DND-41 (cell line): Measurements from ENCODE around the gene EXOC1.

Experiments
- CTCF ChIP-seq: IDR thresholded peaks from 2 replicates; pipeline ENCODE4 v1.5.1; 2012; ENCODE audit warnings: borderline replicate concordance, low read length, moderate library complexity, mild to moderate bottlenecking; ENCODE audit not compliant: poor library complexity, severe bottlenecking; ENCODE audit errors: extremely low read depth
- EZH2 ChIP-seq: IDR thresholded peaks from 3 replicates; pipeline ENCODE4 v1.6.1; 2012; ENCODE audit warnings: borderline replicate concordance, low read depth, mild to moderate bottlenecking, moderate library complexity, low read length, inconsistent platforms; ENCODE audit not compliant: severe bottlenecking

DNA sequence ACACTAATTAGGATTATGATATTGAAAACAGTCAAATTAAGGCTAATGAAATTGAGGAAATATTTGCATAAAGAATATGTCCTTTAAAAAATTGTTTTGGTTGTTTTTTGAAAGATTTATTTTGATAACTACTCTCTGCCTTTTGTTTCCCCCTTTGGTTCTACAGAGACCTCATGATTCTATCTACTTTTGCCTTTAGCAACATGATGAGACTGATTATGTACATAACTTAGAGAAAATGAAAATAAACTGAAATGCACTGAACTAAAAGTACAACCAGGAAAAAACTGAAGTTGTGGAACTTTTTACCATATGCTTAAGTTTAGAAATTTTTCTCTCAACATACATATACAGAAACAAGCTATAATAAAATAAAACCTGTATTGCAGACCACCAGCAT is 21.4 kb downstream of the EXOC1 start:
- no peak for TF ChIP-seq CTCF
- no peak for TF ChIP-seq EZH2
